H9 (cell line): Measurements from ENCODE around the gene SBF1. TPM values are rescaled to one million over a fixed set of nuclear protein-coding genes. Genes with fewer than 3 reads are reported as not detected.

Experiments used
- DNase-seq: peaks from one replicate; pipeline ENCODE4 v3.0.0-alpha.2; 2017
- H2AFZ ChIP-seq: one replicate; pipeline ENCODE4 v1.6.1; 2013; ENCODE audit warnings: mild to moderate bottlenecking, low read length, control low read depth, moderate library complexity
- H2AK5ac ChIP-seq: 2 replicates; pipeline ENCODE4 v1.6.1; 2013; ENCODE audit warnings: low read length, control low read depth, mixed read lengths; ENCODE audit not compliant: insufficient read length
- H2BK120ac ChIP-seq: one replicate; pipeline ENCODE4 v1.6.1; 2013; ENCODE audit warnings: low read depth, mild to moderate bottlenecking, low read length, control low read depth, inconsistent platforms; ENCODE audit not compliant: poor library complexity, severe bottlenecking
- H2BK12ac ChIP-seq: 2 replicates; pipeline ENCODE4 v1.6.1; 2013; ENCODE audit warnings: low read length, control low read depth, mixed read lengths, low read depth; ENCODE audit not compliant: insufficient read length
- H2BK15ac ChIP-seq: 2 replicates; pipeline ENCODE4 v1.6.1; 2013; ENCODE audit warnings: low read depth, low read length, control low read depth
- H2BK20ac ChIP-seq: one replicate; pipeline ENCODE4 v1.6.1; 2013; ENCODE audit warnings: low read depth, mild to moderate bottlenecking, low read length, control low read depth, inconsistent platforms; ENCODE audit not compliant: poor library complexity, severe bottlenecking
- H2BK5ac ChIP-seq: 2 replicates; pipeline ENCODE4 v1.6.1; 2013; ENCODE audit warnings: low read length, control low read depth, mixed read lengths; ENCODE audit not compliant: insufficient read length
- H3K14ac ChIP-seq: 2 replicates; pipeline ENCODE4 v1.6.1; 2013; ENCODE audit warnings: low read length, control low read depth; ENCODE audit not compliant: insufficient read depth
- H3K18ac ChIP-seq: 2 replicates; pipeline ENCODE4 v1.6.1; 2013; ENCODE audit warnings: low read depth, mild to moderate bottlenecking, mixed read lengths, low read length, control low read depth; ENCODE audit not compliant: insufficient read length
- H3K23ac ChIP-seq: 2 replicates; pipeline ENCODE4 v1.6.1; 2013; ENCODE audit warnings: low read length, control low read depth, mixed read lengths, low read depth; ENCODE audit not compliant: insufficient read length
- H3K23me2 ChIP-seq: 2 replicates; pipeline ENCODE4 v1.6.1; 2013; ENCODE audit warnings: low read depth, mild to moderate bottlenecking, mixed read lengths, low read length, control low read depth; ENCODE audit not compliant: insufficient read length, poor library complexity, severe bottlenecking
- H3K27ac ChIP-seq: 2 replicates; pipeline ENCODE4 v1.5.1; 2013; ENCODE audit warnings: low read length, control low read depth, mixed read lengths, low read depth; ENCODE audit not compliant: insufficient read length
- H3K27me3 ChIP-seq: 2 replicates; pipeline ENCODE4 v1.6.1; 2013; ENCODE audit warnings: low read length, control low read depth, inconsistent platforms; ENCODE audit not compliant: insufficient read depth
- H3K4ac ChIP-seq: 2 replicates; pipeline ENCODE4 v1.6.1; 2013; ENCODE audit warnings: low read depth, mild to moderate bottlenecking, control low read depth, inconsistent platforms, low read length, moderate library complexity
- H3K4me1 ChIP-seq: 2 replicates; pipeline ENCODE4 v1.6.1; 2013; ENCODE audit warnings: low read length, control low read depth, inconsistent platforms; ENCODE audit not compliant: insufficient read depth
- H3K4me2 ChIP-seq: 2 replicates; pipeline ENCODE4 v1.6.1; 2013; ENCODE audit warnings: low read length, control low read depth, mixed read lengths; ENCODE audit not compliant: insufficient read length, insufficient read depth
- H3K56ac ChIP-seq: 2 replicates; pipeline ENCODE4 v1.6.1; 2013; ENCODE audit warnings: low read depth, mild to moderate bottlenecking, mixed read lengths, low read length, control low read depth; ENCODE audit not compliant: insufficient read length
- H3K79me1 ChIP-seq: 2 replicates; pipeline ENCODE4 v1.6.1; 2013; ENCODE audit warnings: low read depth, mild to moderate bottlenecking, moderate library complexity, low read length, control low read depth, inconsistent platforms; ENCODE audit not compliant: insufficient read depth, poor library complexity, severe bottlenecking
- H3K79me2 ChIP-seq: 2 replicates; pipeline ENCODE4 v1.6.1; 2013; ENCODE audit warnings: low read length, control low read depth, inconsistent platforms; ENCODE audit not compliant: insufficient read depth
- H3K9ac ChIP-seq: 2 replicates; pipeline ENCODE4 v1.6.1; 2013; ENCODE audit warnings: low read length, control low read depth, mixed read lengths; ENCODE audit not compliant: insufficient read length; ENCODE audit errors: extremely low read depth
- H3K9me3 ChIP-seq: one replicate; pipeline ENCODE4 v1.6.1; 2013; ENCODE audit warnings: low read depth, low read length, inconsistent platforms; ENCODE audit not compliant: control insufficient read depth
- H3T11ph ChIP-seq: one replicate; pipeline ENCODE4 v1.6.1; 2013; ENCODE audit warnings: mild to moderate bottlenecking, low read length, control low read depth, inconsistent platforms
- H4K20me1 ChIP-seq: one replicate; pipeline ENCODE4 v1.6.1; 2013; ENCODE audit not compliant: control insufficient read depth, insufficient read length, insufficient read depth
- H4K5ac ChIP-seq: 2 replicates; pipeline ENCODE4 v1.6.1; 2013; ENCODE audit warnings: low read depth, mild to moderate bottlenecking, mixed read lengths, low read length, control low read depth; ENCODE audit not compliant: insufficient read length
- H4K8ac ChIP-seq: replicated peaks from 2 replicates; pipeline ENCODE4 v1.6.1; 2013; ENCODE audit warnings: low read length, control low read depth, mixed read lengths, low read depth; ENCODE audit not compliant: insufficient read length
- H4K91ac ChIP-seq: 2 replicates; pipeline ENCODE4 v1.6.1; 2013; ENCODE audit warnings: low read depth, mild to moderate bottlenecking, moderate library complexity, mixed read lengths, low read length, control low read depth; ENCODE audit not compliant: insufficient read length
- H3K27ac Mint-ChIP-seq, 3 experiments: 2 replicates in 2 of 3; 3 replicates in 1 of 3; pipeline ENCODE4 v1.8.0; 2020 to 2021; ENCODE audit warnings: mixed read lengths in 3 of 3, mild to moderate bottlenecking in 1 of 3, moderate library complexity in 1 of 3
- H3K27me3 Mint-ChIP-seq: 2 replicates; pipeline ENCODE4 v1.8.0; 2021; ENCODE audit warnings: low read depth, mild to moderate bottlenecking, moderate library complexity, mixed read lengths
- H3K36me3 Mint-ChIP-seq, 3 experiments: 2 replicates in 2 of 3; 3 replicates in 1 of 3; pipeline ENCODE4 v1.8.0; 2020 to 2021; ENCODE audit warnings: low read depth in 3 of 3, mixed read lengths in 3 of 3; ENCODE audit not compliant: insufficient read depth in 1 of 3
- H3K4me1 Mint-ChIP-seq, 2 experiments: 2 replicates each; pipeline ENCODE4 v1.8.0; 2020; ENCODE audit warnings: mixed read lengths in 2 of 2
- H3K4me3 Mint-ChIP-seq, 2 experiments: 2 replicates in 1 of 2; 3 replicates in 1 of 2; pipeline ENCODE4 v1.8.0; 2020 to 2021; ENCODE audit warnings: mild to moderate bottlenecking in 2 of 2, mixed read lengths in 2 of 2, moderate library complexity in 1 of 2
- H3K9me3 Mint-ChIP-seq, 2 experiments: 2 replicates in 1 of 2; 3 replicates in 1 of 2; pipeline ENCODE4 v1.8.0; 2020; ENCODE audit warnings: mild to moderate bottlenecking in 2 of 2, mixed read lengths in 2 of 2, moderate library complexity in 1 of 2
- WGBS: extraction: QIAGEN DNeasy Blood & Tissue Kit; methylation state at CpG from one replicate; pipeline ENCODE4 v1.1.7; 2013; ENCODE audit warnings: missing lambda C conversion rate, low lambda C conversion rate, mixed read lengths; ENCODE audit not compliant: insufficient read length; ENCODE audit errors: extremely low coverage; 5-methylcytosine and 5-hydroxymethylcytosine counted together
- total RNA-seq: library from RNA; stranded (reverse); gene quantifications from 2 replicates; pipeline ENCODE4 v1.2.1, GENCODE V29; 2021
- TF ChIP-seq, protein P1 (sequence below): fragments of 200-600 bp; sonication (generic); conservative IDR thresholded peaks from 3 replicates; pipeline ENCODE4 v1.8.0; 2021; ENCODE audit warnings: antibody characterized with exemption, mild to moderate bottlenecking

SBF1 gene
- total RNA-seq, 1 experiment from 2014 or later = 69.8 TPM

DNA sequence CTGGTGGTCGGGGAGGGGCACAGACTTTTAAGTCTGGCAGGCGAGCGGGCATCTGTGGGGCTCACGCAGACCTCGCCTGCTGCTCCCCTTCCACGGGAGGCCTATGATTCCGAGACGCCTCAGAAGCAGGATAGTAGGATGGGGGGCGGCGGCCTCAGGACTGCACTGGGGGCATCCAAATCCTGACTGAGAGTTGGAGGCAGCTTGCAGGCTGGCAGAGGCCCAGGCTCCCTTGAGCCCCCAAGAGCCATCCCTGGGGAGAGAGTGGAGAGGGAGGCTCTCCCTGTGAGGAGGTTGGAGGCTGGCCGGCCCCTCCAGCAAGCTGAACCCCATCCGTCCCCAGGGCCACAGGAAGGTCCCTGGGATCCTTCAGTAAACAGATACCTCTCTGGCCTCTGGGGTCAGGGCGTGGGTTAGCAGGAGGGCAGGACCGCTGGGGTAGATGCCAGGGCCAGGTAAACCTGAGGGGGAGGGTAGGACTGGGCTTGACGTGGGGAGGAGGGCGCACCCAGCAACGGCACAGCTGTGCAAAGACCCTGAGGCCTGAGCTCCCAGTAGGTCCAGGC is 33.3 kb downstream of the SBF1 start:
- H2BK5ac ChIP-seq = no peak overlapping the region
- H2AK5ac ChIP-seq = no peak overlapping the region
- DNase-seq = no peak
- H4K5ac ChIP-seq = no peak overlapping the region
- Mint-ChIP-seq H3K4me3 (no peak overlapping the region), H3K4me1 (peaks cover 3 to 11% of the 10 kb centered on the region in 2 experiments; a peak in 3 of 4 replicates), H3K36me3 (peaks cover 0 to 46% (median 19%) of the 10 kb centered on the region in 3 experiments; a peak in 5 of 7 replicates), H3K27ac (no peak overlapping the region), H3K27me3 (no peaks in the 10 kb centered on the region), H3K9me3 (no peaks in the 10 kb centered on the region)
- no peak overlapping the region for H3K4me2 ChIP-seq
- H2BK120ac ChIP-seq = no peak overlapping the region
- no peaks in the 10 kb centered on the region for H3K9me3 ChIP-seq
- no peak overlapping the region for H3K56ac ChIP-seq
- H3K18ac ChIP-seq = no peak overlapping the region
- no peaks in the 10 kb centered on the region for H4K20me1 ChIP-seq
- no peaks in the 10 kb centered on the region for H3K27me3 ChIP-seq
- H3K23ac ChIP-seq = no peak overlapping the region
- H3K27ac ChIP-seq = no peak overlapping the region
- H4K8ac ChIP-seq = no peak overlapping the region
- H3T11ph ChIP-seq = no peak overlapping the region
- H3K4ac ChIP-seq = no peak overlapping the region
- no peaks in the 10 kb centered on the region for H3K23me2 ChIP-seq
- H3K14ac ChIP-seq = no peak overlapping the region
- H2BK12ac ChIP-seq = no peak overlapping the region
- no peak overlapping the region for H4K91ac ChIP-seq
- WGBS = no CpG with 5 or more reads among the region's 17 CpGs
- no peaks in the 10 kb centered on the region for H3K79me2 ChIP-seq
- H3K4me1 ChIP-seq = no peaks in the 10 kb centered on the region
- TF ChIP-seq, protein P1, sequence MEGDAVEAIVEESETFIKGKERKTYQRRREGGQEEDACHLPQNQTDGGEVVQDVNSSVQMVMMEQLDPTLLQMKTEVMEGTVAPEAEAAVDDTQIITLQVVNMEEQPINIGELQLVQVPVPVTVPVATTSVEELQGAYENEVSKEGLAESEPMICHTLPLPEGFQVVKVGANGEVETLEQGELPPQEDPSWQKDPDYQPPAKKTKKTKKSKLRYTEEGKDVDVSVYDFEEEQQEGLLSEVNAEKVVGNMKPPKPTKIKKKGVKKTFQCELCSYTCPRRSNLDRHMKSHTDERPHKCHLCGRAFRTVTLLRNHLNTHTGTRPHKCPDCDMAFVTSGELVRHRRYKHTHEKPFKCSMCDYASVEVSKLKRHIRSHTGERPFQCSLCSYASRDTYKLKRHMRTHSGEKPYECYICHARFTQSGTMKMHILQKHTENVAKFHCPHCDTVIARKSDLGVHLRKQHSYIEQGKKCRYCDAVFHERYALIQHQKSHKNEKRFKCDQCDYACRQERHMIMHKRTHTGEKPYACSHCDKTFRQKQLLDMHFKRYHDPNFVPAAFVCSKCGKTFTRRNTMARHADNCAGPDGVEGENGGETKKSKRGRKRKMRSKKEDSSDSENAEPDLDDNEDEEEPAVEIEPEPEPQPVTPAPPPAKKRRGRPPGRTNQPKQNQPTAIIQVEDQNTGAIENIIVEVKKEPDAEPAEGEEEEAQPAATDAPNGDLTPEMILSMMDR = no peak
- H3K9ac ChIP-seq = no peak overlapping the region
- no peak overlapping the region for H2BK15ac ChIP-seq
- no peak overlapping the region for H2AFZ ChIP-seq
- no peaks in the 10 kb centered on the region for H3K79me1 ChIP-seq
- no peak overlapping the region for H2BK20ac ChIP-seq
